ENCODE results near the gene LRRC27.

LRRC27 gene

GRCh38 chr10:132417957-132418441, 86.0 kb downstream of the LRRC27 start:
- no peak for DNase-seq

GRCh38 chr10:132418527-132419416, 86.8 kb downstream of the LRRC27 start:
- DNase-seq: no peak

GRCh38 chr10:132419538-132420468, 87.8 kb downstream of the LRRC27 start:
- no peak for DNase-seq

GRCh38 chr10:132420469-132420980, 88.5 kb downstream of the LRRC27 start:
- DNase-seq: no peak

- DNase-seq: peak; percentile 56
These were observed 89.2 kb downstream of the LRRC27 start for GRCh38 chr10:132420981-132421846.

- no peak for DNase-seq
These were observed 90.1 kb downstream of the LRRC27 start for GRCh38 chr10:132421847-132422751.

- no peak for DNase-seq
These were observed 91.2 kb downstream of the LRRC27 start for GRCh38 chr10:132422903-132423825.

- DNase-seq: no peak
These were observed 92.2 kb downstream of the LRRC27 start for GRCh38 chr10:132423966-132424861.

GRCh38 chr10:132425029-132425756, 93.2 kb downstream of the LRRC27 start:
- no peak for DNase-seq

- DNase-seq: no peak
These were observed 93.8 kb downstream of the LRRC27 start for GRCh38 chr10:132425757-132426155.

GRCh38 chr10:132427006-132427771, 95.2 kb downstream of the LRRC27 start:
- DNase-seq: no peak

- DNase-seq: no peak
These were observed 96.0 kb downstream of the LRRC27 start for GRCh38 chr10:132427939-132428367.

- no peak for DNase-seq
These were observed 96.5 kb downstream of the LRRC27 start for GRCh38 chr10:132428486-132428995.

Data from midbrain (tissue), 1 donor.